Sigmoid colon (tissue), 7 donors: Measurements from ENCODE around the gene PTTG2. TPM values are rescaled to one million over a fixed set of nuclear protein-coding genes. Genes with fewer than 3 reads are reported as not detected.
A peak's percentile ranks its signal among the peaks of the same experiment; 100 is the strongest.

Experiments
- DNase-seq: peaks from one replicate; pipeline ENCODE4 v3.0.0-alpha.2; 2019
- H3K27ac ChIP-seq, 4 donors: fragments of 200-600 bp; sonication (generic); one replicate each; pipeline ENCODE4 v1.5.1; 2016 to 2019; ENCODE audit warnings: mild to moderate bottlenecking in 1 of 4
- H3K27me3 ChIP-seq, 3 donors: fragments of 200-600 bp; sonication (generic); one replicate each; pipeline ENCODE4 v1.5.1; 2019; ENCODE audit warnings: mild to moderate bottlenecking in 1 of 3
- H3K36me3 ChIP-seq, 4 donors: fragments of 200-600 bp; sonication (generic); one replicate each; pipeline ENCODE4 v1.5.1; 2016 to 2019
- H3K4me1 ChIP-seq, 4 donors: fragments of 200-600 bp; sonication (generic); one replicate each; pipeline ENCODE4 v1.5.1; 2017 to 2019
- H3K4me3 ChIP-seq, 4 donors: fragments of 200-600 bp; sonication (generic); one replicate each; pipeline ENCODE4 v1.5.1; 2017 to 2019; ENCODE audit warnings: mild to moderate bottlenecking in 2 of 4, moderate library complexity in 1 of 4
- H3K9me3 ChIP-seq, 4 donors: fragments of 200-600 bp in 3 of 4; sonication (generic) in 3 of 4; one replicate each; pipeline versions ENCODE4 v1.5.1 to v1.6.1; 2013 to 2019
- CTCF ChIP-seq, 4 experiments: fragments of 450-650 bp in 3 of 4; fragments of 200-600 bp in 1 of 4; IDR thresholded peaks; one replicate each; pipeline ENCODE4 v1.5.1; 2016 to 2019; ENCODE audit warnings: antibody characterized with exemption in 4 of 4, mild to moderate bottlenecking in 3 of 4, moderate library complexity in 2 of 4
- EP300 ChIP-seq, 4 donors: sonication (generic); formaldehyde crosslinking; IDR thresholded peaks; one replicate each; pipeline ENCODE4 v1.6.1; 2017; ENCODE audit warnings: antibody characterized with exemption in 4 of 4
- POLR2A ChIP-seq, 2 donors: fragments of 450-650 bp; IDR thresholded peaks; one replicate each; pipeline ENCODE4 v1.6.1; 2016; ENCODE audit warnings: antibody characterized with exemption in 2 of 2, mild to moderate bottlenecking in 2 of 2, moderate library complexity in 2 of 2
- POLR2AphosphoS5 ChIP-seq, 4 donors: sonication (generic); formaldehyde crosslinking; IDR thresholded peaks; one replicate each; pipeline ENCODE4 v1.6.1; 2017; ENCODE audit warnings: antibody characterized with exemption in 4 of 4
- WGBS, 2 donors: extraction: QIAGEN DNeasy Blood & Tissue Kit; methylation state at CpG; one replicate each; pipeline ENCODE4 v1.1.7; 2013; 5-methylcytosine and 5-hydroxymethylcytosine counted together
- intact Hi-C: fragments of 100-400 bp; cut with DNase I; formaldehyde crosslinking; loops from one replicate; pipeline ENCODE4 v1.15.1; 2023
- polyA plus RNA-seq, 3 donors: library from polyadenylated mRNA; stranded (reverse); fragments of 200-250 nt; gene quantifications; one replicate each; pipeline ENCODE4 v1.2.3, GENCODE V29; 2013
- total RNA-seq, 4 donors: library from RNA; depleted of rRNA; stranded (reverse); fragments of >200 nt; gene quantifications; one replicate each; pipeline ENCODE4 v1.1.0, GENCODE V29; 2016
- donor health status: healthy with polysubstance abuse.
- donor health status: Bipolar disorder and iron deficiency.
- donor health status: healthy.

The PTTG2 gene
- total and polyA plus RNA-seq, 7 donors: 0.28 to 7.7 (median 5.7) TPM; not detected in 2

GRCh38 chr4:37964734-37965457 lies 4.7 kb downstream of the PTTG2 start:
- no peaks in the 10 kb centered on the region for H3K9me3 ChIP-seq
- TF ChIP-seq POLR2AphosphoS5 (IDR thresholded peaks at IDR 0.05) (no peak), POLR2A (IDR thresholded peaks at IDR 0.05) (no peak), CTCF (IDR thresholded peaks at IDR 0.05) (no peak), EP300 (IDR thresholded peaks at IDR 0.05) (no peak)
- no peaks in the 10 kb centered on the region for H3K36me3 ChIP-seq
- no peaks in the 10 kb centered on the region for H3K27me3 ChIP-seq
- no peak for DNase-seq
- intact Hi-C loops: loop anchor here (5.0 kb wide), 1 partner anchor 43 kb away; no protein-coding TSS in a partner anchor
- H3K4me1 ChIP-seq: peaks cover 0 to 54% (median 46%) of the 10 kb centered on the region in 4 donors
- 77 to 94% methylated on average over 4 of the region's 4 CpGs for WGBS, 2 donors
- peak overlapping the region in 1 of 4 donors; percentile 77 for H3K27ac ChIP-seq
- no peak overlapping the region for H3K4me3 ChIP-seq

DNA sequence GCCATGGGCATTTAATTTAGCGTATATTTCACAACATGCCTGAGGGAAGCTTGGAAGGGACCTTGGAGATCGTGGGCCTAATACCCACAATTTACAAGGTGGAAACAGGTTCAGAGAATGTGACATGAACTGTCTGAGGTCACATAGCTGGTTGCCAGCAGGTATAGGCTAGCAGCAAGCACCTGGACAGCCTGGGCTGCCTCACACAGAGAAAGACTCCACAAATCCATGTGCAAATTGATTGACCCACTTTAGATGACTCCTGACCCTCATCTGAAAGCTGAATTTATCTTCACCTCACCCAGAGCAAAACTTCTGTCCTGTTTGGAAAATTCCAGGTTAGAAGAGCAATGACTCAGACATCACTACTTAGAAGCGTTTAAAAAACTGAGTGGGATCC lies 5.8 kb downstream of the PTTG2 start:
- H3K4me1 ChIP-seq: peaks cover 0 to 65% (median 53%) of the 10 kb centered on the region in 4 donors
- no peak for DNase-seq
- no peaks in the 10 kb centered on the region for H3K9me3 ChIP-seq
- no peaks in the 10 kb centered on the region for H3K27me3 ChIP-seq
- 89 to 91% methylated on average over 3 of the region's 3 CpGs for WGBS, 2 donors
- intact Hi-C loops: no loop called here
- no peak for TF ChIP-seq EP300 (IDR thresholded peaks at IDR 0.05)
- no peak for TF ChIP-seq CTCF (IDR thresholded peaks at IDR 0.05)
- TF ChIP-seq POLR2A (IDR thresholded peaks at IDR 0.05): no peak
- TF ChIP-seq POLR2AphosphoS5 (IDR thresholded peaks at IDR 0.05): no peak
- no peak overlapping the region for H3K4me3 ChIP-seq
- H3K36me3 ChIP-seq: no peaks in the 10 kb centered on the region
- H3K27ac ChIP-seq: peak overlapping the region in 3 of 4 donors; percentile 2 to 77 (median 4)

GRCh38 chr4:37967736-37968135 lies 7.5 kb downstream of the PTTG2 start:
- no peaks in the 10 kb centered on the region for H3K9me3 ChIP-seq
- WGBS, 2 donors: 9 to 30% methylated on average over 5 of the region's 5 CpGs
- no peaks in the 10 kb centered on the region for H3K36me3 ChIP-seq

DNA sequence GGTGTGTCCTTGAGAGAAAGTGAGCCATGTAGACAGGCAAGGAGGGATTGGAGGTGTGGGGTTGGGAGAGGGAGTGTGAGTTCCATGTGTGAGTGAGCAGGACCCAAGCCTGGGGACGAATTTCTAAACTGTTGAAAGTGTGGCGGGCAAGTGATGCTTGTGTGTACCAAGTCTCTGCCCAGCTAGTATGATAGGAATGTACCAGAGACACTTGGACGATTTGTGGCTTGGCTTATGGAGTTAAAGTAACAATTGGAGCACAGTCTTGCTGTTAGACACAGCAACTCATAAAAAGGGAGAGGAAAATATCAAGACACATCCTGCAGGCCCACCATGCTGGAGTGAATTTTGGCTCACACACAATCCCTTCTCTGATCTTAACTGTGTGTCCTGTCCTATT lies 8.5 kb downstream of the PTTG2 start:
- Histone ChIP-seq H3K27ac (peak overlapping the region in 3 of 4 donors; percentile 42 to 77 (median 70)), H3K9me3 (no peaks in the 10 kb centered on the region), H3K4me1 (peaks cover 0 to 70% (median 52%) of the 10 kb centered on the region in 4 donors), H3K36me3 (no peaks in the 10 kb centered on the region), H3K27me3 (no peaks in the 10 kb centered on the region), H3K4me3 (no peak overlapping the region)
- WGBS, 2 donors: 79 to 88% methylated on average over 3 of the region's 3 CpGs
- TF ChIP-seq POLR2AphosphoS5 (IDR thresholded peaks at IDR 0.05) (no peak), CTCF (IDR thresholded peaks at IDR 0.05) (no peak), POLR2A (IDR thresholded peaks at IDR 0.05) (no peak)
- intact Hi-C loops: no loop called here
- no peak for DNase-seq

More at GRCh38 chr4:37967736-37968135, 7.5 kb downstream of the PTTG2 start:
- peak overlapping the region; percentile 17 to 77 (median 56) for H3K27ac ChIP-seq
- H3K27me3 ChIP-seq: no peaks in the 10 kb centered on the region
- H3K4me3 ChIP-seq: no peak overlapping the region
- no peak for DNase-seq
- TF ChIP-seq POLR2AphosphoS5 (IDR thresholded peaks at IDR 0.05) (peak in 2 of 4 donors; percentile 6 to 11), EP300 (IDR thresholded peaks at IDR 0.05) (no peak)
- intact Hi-C loops: no loop called here
- H3K4me1 ChIP-seq: peaks cover 0 to 65% (median 53%) of the 10 kb centered on the region in 4 donors

- TF ChIP-seq CTCF (IDR thresholded peaks at IDR 0.05) (peak; percentile 9 to 47 (median 30)), POLR2A (IDR thresholded peaks at IDR 0.05) (no peak), EP300 (IDR thresholded peaks at IDR 0.05) (no peak)
- Histone ChIP-seq H3K36me3 (no peaks in the 10 kb centered on the region), H3K9me3 (no peaks in the 10 kb centered on the region), H3K4me1 (peaks cover 0 to 51% (median 35%) of the 10 kb centered on the region in 4 donors), H3K4me3 (no peak overlapping the region), H3K27me3 (no peaks in the 10 kb centered on the region), H3K27ac (peak overlapping the region; percentile 58 to 77 (median 70))
- WGBS, 2 donors: 30 to 66% methylated on average over 1 of the region's 1 CpG
- DNase-seq: peak; percentile 87
- intact Hi-C loops: loop anchor here (10.0 kb wide), 1 partner anchor 704 kb away; no protein-coding TSS in a partner anchor
Measured at GRCh38 chr4:37970702-37971101, 10.5 kb downstream of the PTTG2 start.
